Adipocyte (in vitro differentiated cells): ENCODE results near the gene HMGXB3.

Source experiments
- DNase-seq: peaks from one replicate; pipeline ENCODE4 v3.0.0-alpha.2; 2015; ENCODE audit warnings: low read depth
- H3K27me3 ChIP-seq: replicated peaks from 2 replicates; pipeline ENCODE4 v1.7.0; 2013; ENCODE audit warnings: mild to moderate bottlenecking, low read length, moderate library complexity; ENCODE audit not compliant: control insufficient read depth, insufficient read depth
- H3K36me3 ChIP-seq: 2 replicates; pipeline ENCODE4 v1.7.0; 2013; ENCODE audit warnings: low read length, mild to moderate bottlenecking, moderate library complexity; ENCODE audit not compliant: control insufficient read depth, insufficient read depth, severe bottlenecking
- H3K4me1 ChIP-seq: 2 replicates; pipeline ENCODE4 v1.7.0; 2013; ENCODE audit warnings: mild to moderate bottlenecking, low read length, moderate library complexity; ENCODE audit not compliant: control insufficient read depth, insufficient read depth
- H3K4me3 ChIP-seq: 2 replicates; pipeline ENCODE4 v1.7.0; 2013; ENCODE audit warnings: mild to moderate bottlenecking, low read length, moderate library complexity
- H3K9ac ChIP-seq: 2 replicates; pipeline ENCODE4 v1.7.0; 2013; ENCODE audit warnings: mild to moderate bottlenecking, low read length, moderate library complexity
- H3K9me3 ChIP-seq: 2 replicates; pipeline ENCODE4 v1.7.0; 2013; ENCODE audit warnings: mild to moderate bottlenecking, low read length, moderate library complexity; ENCODE audit not compliant: control insufficient read depth

HMGXB3 gene

DNA sequence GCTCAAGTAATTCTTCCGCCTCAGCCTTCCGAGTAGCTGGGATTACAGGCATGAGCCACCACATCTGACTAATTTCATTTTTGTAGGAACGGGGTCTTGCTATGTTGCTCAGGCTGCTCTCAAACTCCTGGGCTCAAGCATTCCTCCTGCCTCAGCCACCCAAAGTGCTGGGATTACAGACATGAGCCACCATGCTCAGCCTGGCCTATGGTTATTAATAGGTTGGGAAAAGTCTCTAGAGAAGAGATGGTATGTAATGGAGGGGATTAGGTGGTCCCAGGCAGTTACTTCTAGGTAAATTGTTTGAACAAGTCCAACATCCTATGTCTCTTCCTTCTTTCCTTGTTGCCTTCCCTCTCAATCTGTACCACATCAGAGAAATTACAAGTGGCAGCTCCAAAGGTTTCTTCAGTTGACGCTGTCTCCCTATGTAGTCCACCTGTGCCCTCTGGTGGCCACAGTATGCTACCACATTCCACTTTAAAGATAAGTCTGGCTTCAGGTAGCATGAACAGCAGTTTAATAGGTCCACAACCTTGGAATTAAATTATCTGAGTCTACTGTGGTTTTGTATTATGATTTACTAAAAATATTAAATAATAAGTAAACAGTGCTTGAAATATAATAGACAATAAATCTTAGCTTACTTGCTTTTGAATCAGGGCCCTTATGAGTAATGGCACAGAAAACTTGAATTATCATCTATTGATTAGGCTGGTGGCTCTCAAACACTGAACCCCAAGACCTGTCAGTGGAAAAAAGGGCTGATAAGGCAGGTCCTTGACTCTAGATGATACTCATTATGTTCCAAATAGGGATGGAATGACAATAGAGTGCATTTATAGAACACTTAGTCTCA, 9.8 kb upstream of the HMGXB3 start:
- H3K9me3 ChIP-seq, result no peaks in the 10 kb centered on the region
- peaks cover 20% of the 10 kb centered on the region for H3K4me1 ChIP-seq
- H3K4me3 ChIP-seq, result no peak overlapping the region
- no peak overlapping the region for H3K9ac ChIP-seq
- peak; percentile 92 for DNase-seq
- H3K27me3 ChIP-seq, result no peaks in the 10 kb centered on the region
- peaks cover 12% of the 10 kb centered on the region for H3K36me3 ChIP-seq

DNA sequence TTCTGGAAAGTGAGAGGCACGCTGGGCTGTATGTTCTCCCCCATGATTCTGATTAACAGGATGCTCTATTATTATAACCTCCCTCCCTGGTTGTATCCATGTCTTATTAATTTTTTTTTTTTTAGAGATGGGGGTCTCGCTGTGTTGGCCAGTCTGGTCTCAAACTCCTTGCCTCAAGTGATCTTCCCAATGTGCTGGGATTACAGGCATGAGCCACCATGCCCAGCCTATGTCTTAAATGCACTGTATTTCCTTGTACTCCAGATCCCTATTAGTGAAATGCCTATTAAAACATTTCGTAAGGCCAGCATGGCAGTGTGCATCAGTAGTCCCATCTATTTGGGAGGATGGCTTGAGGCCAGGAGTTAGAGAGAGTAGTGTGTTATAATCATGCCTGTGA, 7.1 kb upstream of the HMGXB3 start:
- H3K36me3 ChIP-seq, result peaks cover 18% of the 10 kb centered on the region
- H3K4me1 ChIP-seq, result peaks cover 20% of the 10 kb centered on the region
- H3K4me3 ChIP-seq, result no peak overlapping the region
- H3K9me3 ChIP-seq, result no peaks in the 10 kb centered on the region
- H3K9ac ChIP-seq, result no peak overlapping the region
- no peak for DNase-seq
- no peaks in the 10 kb centered on the region for H3K27me3 ChIP-seq

DNA sequence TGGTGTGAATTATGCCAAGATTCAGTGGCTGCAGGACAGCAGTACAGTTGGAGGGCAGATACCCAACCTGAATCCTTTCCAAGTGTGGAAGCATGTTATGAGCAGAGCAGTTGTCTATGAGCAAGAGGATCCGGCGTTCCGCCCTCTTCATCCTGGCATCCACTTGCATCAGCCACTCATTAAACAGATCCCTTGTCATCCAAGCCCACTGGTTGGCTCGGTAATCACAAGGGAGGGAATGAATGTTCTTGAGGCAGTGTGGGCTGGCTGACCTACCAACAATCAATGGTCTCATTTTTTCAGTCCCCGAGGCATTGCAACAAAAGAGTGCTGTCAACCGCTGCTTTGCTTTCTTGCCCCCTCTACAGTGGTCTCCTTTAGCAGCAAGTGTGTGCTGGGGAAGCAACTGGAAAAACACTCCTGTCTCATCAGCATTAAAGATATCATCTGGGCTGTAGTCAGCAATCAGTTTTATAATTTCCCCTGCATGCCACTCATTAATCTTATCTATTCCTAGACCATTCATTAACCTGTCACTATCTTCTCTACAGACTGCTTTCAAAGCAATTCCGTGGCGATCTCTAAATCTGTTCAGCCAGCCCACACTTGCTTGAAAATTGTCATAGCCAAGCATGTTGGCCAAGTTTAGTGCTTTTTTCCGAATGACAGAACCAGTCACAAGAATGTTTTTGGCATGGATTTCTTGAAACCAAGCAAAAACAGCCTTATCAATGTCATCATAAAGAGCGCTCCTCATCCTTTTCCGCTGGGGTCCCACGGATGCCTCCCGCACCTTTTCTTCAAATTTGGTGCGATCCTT, 4.9 kb upstream of the HMGXB3 start:
- H3K4me1 ChIP-seq, result peaks cover 31% of the 10 kb centered on the region
- no peak overlapping the region for H3K9ac ChIP-seq
- H3K4me3 ChIP-seq, result no peak overlapping the region
- DNase-seq, result no peak
- no peaks in the 10 kb centered on the region for H3K27me3 ChIP-seq
- no peaks in the 10 kb centered on the region for H3K9me3 ChIP-seq
- H3K36me3 ChIP-seq, result peaks cover 18% of the 10 kb centered on the region

DNA sequence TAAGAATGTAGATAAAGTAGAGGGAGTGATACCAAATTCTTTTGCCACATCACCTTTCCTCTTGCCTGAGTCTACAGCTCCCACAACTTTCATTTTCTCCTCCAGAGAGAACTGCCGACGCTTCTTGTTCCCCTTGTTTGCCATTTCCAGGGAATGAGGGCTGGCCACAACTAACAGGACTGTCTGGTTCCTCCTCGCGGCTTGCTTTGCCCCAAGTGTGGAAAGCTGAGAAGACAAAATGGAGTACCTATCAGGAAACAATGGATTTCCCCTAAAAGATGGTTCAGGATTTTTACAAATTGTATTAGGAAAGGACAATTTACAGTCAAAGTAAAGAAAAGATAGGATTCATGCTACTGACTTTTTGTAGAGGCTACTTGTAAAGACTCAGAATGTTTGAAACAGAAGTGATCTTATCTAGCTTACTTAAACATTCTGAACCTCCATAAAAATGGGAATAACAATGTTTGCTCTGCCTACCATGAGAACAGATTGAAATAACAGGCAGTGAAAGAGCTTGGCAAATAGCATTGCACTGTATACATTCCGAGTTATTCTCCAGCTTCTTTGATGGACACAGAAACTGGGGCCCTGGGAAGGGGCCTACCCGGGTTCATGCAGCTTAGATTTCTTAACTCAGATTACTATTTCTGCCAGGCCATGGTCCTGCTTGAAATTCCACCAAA, 4.2 kb upstream of the HMGXB3 start:
- H3K36me3 ChIP-seq, result peaks cover 18% of the 10 kb centered on the region
- no peak for DNase-seq
- H3K9me3 ChIP-seq, result no peaks in the 10 kb centered on the region
- no peak overlapping the region for H3K9ac ChIP-seq
- no peaks in the 10 kb centered on the region for H3K27me3 ChIP-seq
- peaks cover 31% of the 10 kb centered on the region for H3K4me1 ChIP-seq
- no peak overlapping the region for H3K4me3 ChIP-seq

DNA sequence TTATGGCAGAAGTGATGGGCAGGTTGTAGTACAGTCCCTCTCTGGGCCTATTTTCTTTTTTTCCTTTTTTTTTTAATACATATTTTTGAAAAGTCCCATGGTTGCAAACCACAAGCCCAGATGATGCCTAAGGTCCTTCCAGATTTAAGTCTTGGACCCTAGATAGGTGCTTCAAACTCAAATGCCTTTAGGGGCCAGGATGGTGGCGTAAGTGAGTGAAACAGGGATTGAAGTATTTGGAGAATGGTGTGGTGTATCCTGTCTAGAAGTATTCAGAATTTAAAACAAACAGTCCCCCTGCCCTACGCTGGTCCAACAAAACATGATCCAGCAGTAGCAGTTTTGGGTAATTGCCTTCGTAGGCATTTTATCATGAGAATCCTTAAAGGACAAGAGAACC, 2.3 kb upstream of the HMGXB3 start:
- no peak overlapping the region for H3K9ac ChIP-seq
- peaks cover 18% of the 10 kb centered on the region for H3K36me3 ChIP-seq
- H3K9me3 ChIP-seq, result no peaks in the 10 kb centered on the region
- DNase-seq, result no peak
- no peak overlapping the region for H3K4me3 ChIP-seq
- peaks cover 46% of the 10 kb centered on the region for H3K4me1 ChIP-seq
- no peaks in the 10 kb centered on the region for H3K27me3 ChIP-seq

DNA sequence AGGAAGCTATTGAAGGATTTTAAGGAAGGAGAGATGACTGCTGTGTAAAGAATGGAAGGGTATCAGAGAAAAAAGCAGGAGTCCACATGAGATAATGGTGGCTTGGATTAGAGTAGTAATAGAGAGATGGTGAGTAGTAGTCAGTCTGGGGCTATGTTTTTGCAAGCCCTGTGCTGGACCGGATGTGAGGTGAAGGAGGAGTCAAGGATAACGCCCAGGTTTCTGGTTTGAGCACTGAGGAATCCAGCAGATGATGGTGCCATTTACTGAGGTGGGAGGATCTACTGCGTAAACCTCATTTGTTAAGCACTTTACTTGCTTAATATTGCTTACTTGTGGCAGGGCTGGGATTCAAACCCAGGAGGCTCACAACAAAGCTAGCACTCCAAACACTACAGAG, 1.2 kb upstream of the HMGXB3 start:
- H3K9me3 ChIP-seq, result no peaks in the 10 kb centered on the region
- DNase-seq, result no peak
- H3K27me3 ChIP-seq, result no peaks in the 10 kb centered on the region
- peaks cover 18% of the 10 kb centered on the region for H3K36me3 ChIP-seq
- H3K4me3 ChIP-seq, result peak overlapping the region; percentile 98
- peaks cover 35% of the 10 kb centered on the region for H3K4me1 ChIP-seq
- H3K9ac ChIP-seq, result peak overlapping the region; percentile 98

DNA sequence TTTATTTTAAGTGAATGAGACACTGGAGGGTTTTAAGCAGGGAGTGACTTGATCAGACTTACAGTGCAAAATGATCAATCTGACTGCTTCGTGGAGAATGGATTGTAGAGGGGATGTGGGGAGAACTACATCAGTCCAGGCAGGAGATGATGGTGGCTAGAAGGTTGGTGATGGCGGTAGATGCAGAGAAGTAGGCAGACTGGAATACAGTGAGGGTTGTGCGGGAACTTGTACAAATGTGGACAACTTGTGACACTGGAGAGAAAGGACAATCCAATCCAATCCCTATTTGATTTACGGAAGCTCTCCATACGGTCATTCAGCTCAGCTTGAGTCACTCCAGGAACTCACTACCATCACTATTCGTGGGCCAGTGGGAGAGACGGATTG, 678 bp upstream of the HMGXB3 start:
- H3K36me3 ChIP-seq, result peaks cover 17% of the 10 kb centered on the region
- peaks cover 30% of the 10 kb centered on the region for H3K4me1 ChIP-seq
- DNase-seq, result peak; percentile 73
- H3K27me3 ChIP-seq, result no peaks in the 10 kb centered on the region
- H3K9ac ChIP-seq, result peak overlapping the region; percentile 98
- H3K4me3 ChIP-seq, result peak overlapping the region; percentile 98
- no peaks in the 10 kb centered on the region for H3K9me3 ChIP-seq

DNA sequence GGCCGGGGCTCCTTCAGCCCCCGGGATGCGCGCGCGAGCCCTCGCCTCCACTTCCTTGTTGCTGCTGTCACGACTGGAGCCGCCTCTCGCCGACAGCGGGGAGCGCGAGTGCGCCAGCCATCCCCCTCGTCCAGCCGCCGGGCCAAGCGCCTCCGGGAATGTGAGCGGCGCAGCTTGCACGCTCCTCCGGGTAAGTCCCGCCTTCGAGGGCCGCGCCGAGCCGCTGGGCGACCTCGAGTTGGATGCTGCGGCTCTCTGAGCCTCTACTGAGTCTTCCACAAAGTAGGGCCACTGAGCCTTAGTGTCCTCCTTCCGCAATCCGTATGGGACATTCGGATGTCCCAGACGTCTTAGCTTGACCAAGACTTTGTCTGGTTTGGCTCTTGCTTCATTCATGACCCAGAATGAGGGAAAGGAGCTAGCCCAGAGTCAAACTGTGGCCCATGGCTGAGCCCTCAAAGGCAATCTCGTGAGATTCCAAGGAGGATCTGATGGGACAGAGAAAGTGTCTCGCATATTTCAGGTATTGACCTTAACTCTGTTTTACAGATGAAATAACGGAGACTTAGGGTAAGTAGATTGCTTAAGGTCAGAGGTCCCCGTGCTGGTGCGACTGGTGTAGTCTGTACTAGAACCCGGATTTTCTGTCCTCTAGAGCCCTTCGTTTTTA, 586 bp downstream of the HMGXB3 start:
- H3K36me3 ChIP-seq, result peaks cover 15% of the 10 kb centered on the region
- H3K9ac ChIP-seq, result peak overlapping the region; percentile 98
- peak overlapping the region; percentile 98 for H3K4me3 ChIP-seq
- no peaks in the 10 kb centered on the region for H3K27me3 ChIP-seq
- H3K9me3 ChIP-seq, result no peaks in the 10 kb centered on the region
- peak; percentile 82 for DNase-seq
- peaks cover 26% of the 10 kb centered on the region for H3K4me1 ChIP-seq

DNA sequence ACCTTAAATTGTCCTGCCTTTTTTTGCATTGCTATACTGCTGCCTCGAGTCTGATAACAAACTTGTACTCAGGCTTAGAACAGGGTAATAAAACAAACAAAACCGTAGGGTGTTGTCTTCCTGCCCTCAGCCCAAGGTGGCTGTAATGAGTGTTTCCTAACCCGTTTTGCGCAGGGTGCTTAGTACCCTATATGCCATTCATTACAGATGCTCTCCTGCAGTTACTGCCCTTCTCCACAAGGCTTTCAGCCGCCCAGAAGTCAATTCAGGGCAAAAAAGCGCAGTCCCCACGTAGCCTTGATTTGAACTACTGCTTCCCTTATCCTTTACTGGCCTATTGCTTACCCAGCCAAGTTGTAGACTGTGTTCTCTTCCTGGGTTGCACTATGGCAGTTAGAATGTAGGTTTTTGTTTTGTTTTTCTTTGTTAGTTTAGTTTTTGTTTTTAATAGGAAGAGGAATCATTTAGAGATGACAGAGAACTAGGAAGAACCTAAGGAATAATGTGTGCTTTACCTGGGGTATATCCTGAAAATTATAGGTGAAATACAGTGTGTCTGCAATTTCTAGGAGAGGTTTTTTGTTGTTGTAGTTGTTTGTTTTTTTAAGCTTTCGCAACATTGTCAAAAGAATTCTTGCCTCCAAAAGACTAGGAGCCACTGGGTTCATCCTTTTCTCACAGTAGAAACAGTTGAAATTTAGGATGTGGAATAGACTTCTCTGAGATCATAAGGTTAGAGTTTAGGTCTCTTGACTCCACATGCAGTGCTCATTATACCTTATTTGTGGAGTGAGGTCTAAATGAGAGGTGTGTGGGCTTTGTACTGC, 1.3 kb downstream of the HMGXB3 start:
- peaks cover 21% of the 10 kb centered on the region for H3K36me3 ChIP-seq
- H3K4me1 ChIP-seq, result peaks cover 26% of the 10 kb centered on the region
- H3K9me3 ChIP-seq, result no peaks in the 10 kb centered on the region
- DNase-seq, result peak; percentile 88
- H3K4me3 ChIP-seq, result peak overlapping the region; percentile 98
- no peaks in the 10 kb centered on the region for H3K27me3 ChIP-seq
- peak overlapping the region; percentile 98 for H3K9ac ChIP-seq

DNA sequence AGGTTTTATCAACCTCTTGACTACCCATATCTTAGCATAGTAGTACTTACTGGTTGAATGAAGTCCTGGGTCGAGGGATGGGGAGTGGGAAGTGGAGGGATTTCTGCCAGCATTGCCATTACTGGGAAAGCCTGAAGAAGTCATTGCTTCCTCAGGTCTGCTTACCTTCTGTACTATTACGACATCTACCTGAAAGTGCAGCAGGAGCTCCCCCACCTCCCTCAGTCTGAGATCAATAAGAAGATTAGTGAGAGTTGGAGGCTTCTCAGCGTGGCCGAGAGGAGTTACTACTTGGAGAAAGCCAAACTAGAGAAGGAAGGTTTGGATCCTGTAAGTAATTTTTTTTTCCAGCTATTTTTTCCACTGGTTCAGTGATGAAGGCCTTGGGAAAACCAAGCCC, 5.8 kb downstream of the HMGXB3 start:
- Histone ChIP-seq H3K9ac (no peak overlapping the region), H3K36me3 (peaks cover 64% of the 10 kb centered on the region), H3K9me3 (no peaks in the 10 kb centered on the region), H3K4me3 (no peak overlapping the region), H3K4me1 (peaks cover 16% of the 10 kb centered on the region), H3K27me3 (no peaks in the 10 kb centered on the region)
- no peak for DNase-seq
